HG02884 (cell line): ENCODE data around the gene SYNE3.
"Not testable (repeated sequence)": the region's sequence is repeated elsewhere in the genome, so short reads cannot be mapped to it uniquely, and the experiment has no call there.

Experiments used
- ATAC-seq: cut with Tn5 transposase; IDR thresholded peaks from one replicate; pipeline ENCODE4 v1.9.1; 2021; ENCODE audit warnings: mild to moderate bottlenecking, moderate library complexity; ENCODE audit not compliant: unreplicated experiment

The SYNE3 gene

GRCh38 chr14:95526483-95527386 is 10.3 kb upstream of the SYNE3 start:
- no peak for ATAC-seq

DNA sequence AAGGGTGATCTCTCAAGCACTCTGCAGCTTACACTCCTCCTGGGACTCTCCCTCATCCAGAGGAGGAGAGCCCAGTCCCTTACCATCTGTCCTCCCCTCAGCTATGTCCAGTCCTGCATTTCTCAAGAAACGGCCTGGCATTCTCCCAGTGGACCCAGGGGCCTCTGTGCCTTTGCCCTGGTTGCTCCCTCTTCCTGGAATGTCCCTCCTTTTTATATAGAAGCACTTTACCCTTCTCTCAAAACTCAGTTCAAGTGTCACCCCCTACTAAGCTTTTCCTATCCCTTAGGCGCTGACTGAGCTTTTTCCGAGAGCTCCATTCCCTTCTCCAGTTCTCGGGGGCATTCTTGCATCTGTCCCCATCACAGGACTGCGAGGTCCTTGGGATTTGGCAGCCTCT is 9.5 kb upstream of the SYNE3 start:
- no peak for ATAC-seq

GRCh38 chr14:95524706-95525512 is 8.5 kb upstream of the SYNE3 start:
- ATAC-seq: no peak

DNA sequence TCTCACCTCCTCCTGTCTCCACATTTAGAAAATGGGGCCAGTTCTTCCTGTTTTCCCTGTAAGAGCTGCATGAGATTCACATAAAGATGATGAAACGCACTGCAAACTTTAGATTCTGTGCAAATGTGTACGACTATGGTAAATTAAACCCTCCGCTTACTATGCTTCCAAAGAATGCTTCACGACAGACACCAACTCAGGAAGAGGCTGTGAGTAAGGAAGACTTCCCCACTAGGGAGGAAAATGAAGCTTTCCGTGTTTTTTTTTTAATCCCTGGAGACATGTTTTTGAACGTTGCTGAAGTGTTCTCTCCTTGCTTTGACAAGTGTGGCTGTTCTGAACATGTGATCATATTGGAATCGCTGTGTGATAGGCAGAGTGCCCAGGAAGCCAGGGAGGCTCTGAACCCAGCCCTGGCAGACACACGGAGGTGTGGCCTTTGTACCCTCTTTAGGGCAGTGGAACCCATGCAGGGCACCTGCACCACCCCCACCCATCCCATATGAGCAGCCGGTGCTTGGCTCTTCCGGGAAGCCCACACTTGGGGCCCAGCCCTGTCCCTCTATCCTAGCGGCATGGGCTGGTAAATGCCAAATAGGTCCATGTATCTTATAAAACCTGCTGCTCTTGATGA is 7.5 kb upstream of the SYNE3 start:
- no peak for ATAC-seq

DNA sequence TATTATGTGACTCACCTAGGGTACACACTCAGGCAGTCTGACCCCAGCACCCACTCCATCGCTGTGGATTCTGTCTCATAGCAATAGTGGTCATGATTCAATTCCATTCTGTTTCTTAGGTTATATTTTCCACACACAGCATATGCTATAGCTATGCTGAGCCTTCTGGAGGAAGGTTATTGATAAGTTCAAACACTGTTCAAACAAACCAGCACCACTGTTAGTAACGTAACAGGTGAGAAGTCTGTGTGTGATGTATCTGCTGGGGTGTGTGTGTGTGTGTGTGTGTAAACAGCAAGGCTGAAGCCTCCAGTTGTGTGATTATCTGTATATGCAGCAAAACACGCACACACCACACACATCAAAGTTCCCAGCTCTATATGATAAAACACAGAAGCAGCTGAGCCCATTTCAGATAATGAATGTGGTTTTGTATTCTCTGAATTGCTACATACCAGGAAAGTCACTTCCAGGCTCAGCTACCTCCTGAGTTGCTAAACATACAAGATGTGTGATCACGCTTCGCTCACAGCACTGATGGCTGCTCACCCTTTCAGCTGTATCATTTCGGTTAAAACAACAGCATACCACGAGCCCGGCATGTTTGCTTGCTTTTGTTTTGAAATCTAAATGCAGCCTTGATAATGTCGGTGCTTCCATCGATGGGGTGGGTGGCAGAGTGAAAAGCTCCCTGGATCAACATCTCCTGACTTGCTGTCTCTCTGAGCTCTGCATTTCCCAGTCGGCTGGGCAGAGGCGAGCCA is 6.8 kb upstream of the SYNE3 start:
- ATAC-seq: no peak

- no peak for ATAC-seq
These were observed 6.1 kb upstream of the SYNE3 start for GRCh38 chr14:95522556-95522955.

- ATAC-seq: no peak
These were observed 5.7 kb upstream of the SYNE3 start for GRCh38 chr14:95522116-95522515.

- no peak for ATAC-seq
These were observed 4.6 kb upstream of the SYNE3 start for GRCh38 chr14:95521001-95521400.

DNA sequence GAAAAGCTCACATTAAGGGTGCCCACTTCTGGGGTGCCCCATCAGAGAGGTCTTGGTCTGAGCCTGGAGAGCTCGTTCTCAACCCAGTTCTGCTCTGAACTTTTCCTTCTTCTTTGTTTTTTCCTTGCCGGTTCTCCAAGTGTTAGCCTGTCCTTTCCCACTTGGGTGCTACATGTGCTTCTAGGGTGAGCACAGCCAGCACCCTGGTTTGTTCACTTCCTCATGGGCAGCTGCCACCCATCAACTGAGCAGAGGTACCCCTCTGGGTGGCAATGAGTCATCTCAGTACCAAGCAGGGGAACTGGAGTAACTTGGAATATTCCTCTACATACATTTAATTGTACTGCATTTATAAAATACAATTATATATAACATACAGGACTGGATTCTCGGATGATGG is 3.9 kb upstream of the SYNE3 start:
- ATAC-seq: no peak

- ATAC-seq: no peak
These were observed 3.2 kb upstream of the SYNE3 start for GRCh38 chr14:95519699-95520098.

DNA sequence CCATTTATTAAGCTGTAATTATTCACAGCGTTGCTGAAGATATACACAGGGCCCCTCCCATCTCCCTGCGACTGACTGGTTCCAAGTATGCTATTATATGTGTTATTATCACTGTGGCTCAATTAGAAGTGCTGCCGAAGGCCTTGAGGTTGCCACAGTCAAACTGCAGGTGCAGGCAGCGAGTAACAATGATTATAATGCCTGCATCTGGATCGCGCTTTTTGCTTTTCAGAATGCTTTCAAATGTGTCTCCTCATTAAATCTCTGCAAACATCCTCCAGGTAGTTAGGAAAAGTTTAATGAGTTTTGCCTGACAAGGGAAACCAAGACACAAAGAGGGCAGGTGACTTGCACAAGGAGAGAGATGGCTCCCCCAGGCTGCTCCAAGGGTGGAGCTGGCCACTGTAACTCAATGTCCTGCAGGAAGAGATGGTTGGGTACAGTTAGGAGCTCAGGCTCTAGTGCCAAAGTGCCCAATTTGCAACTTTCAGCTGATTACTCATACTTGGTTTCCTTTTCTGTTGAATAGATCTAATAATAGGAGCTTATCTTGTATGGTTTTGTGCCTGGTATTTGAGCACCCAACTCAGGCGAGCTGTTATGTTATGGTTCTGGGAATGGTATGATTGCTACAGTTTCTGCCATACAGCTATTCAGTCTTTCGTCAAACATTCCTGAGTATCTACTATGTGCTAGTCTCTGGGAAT is 1.7 kb upstream of the SYNE3 start:
- no peak for ATAC-seq

- peak; percentile 82 for ATAC-seq
These were observed 576 bp downstream of the SYNE3 start for GRCh38 chr14:95515596-95516552.

- ATAC-seq: no peak
These were observed 1.4 kb downstream of the SYNE3 start for GRCh38 chr14:95515080-95515489.

DNA sequence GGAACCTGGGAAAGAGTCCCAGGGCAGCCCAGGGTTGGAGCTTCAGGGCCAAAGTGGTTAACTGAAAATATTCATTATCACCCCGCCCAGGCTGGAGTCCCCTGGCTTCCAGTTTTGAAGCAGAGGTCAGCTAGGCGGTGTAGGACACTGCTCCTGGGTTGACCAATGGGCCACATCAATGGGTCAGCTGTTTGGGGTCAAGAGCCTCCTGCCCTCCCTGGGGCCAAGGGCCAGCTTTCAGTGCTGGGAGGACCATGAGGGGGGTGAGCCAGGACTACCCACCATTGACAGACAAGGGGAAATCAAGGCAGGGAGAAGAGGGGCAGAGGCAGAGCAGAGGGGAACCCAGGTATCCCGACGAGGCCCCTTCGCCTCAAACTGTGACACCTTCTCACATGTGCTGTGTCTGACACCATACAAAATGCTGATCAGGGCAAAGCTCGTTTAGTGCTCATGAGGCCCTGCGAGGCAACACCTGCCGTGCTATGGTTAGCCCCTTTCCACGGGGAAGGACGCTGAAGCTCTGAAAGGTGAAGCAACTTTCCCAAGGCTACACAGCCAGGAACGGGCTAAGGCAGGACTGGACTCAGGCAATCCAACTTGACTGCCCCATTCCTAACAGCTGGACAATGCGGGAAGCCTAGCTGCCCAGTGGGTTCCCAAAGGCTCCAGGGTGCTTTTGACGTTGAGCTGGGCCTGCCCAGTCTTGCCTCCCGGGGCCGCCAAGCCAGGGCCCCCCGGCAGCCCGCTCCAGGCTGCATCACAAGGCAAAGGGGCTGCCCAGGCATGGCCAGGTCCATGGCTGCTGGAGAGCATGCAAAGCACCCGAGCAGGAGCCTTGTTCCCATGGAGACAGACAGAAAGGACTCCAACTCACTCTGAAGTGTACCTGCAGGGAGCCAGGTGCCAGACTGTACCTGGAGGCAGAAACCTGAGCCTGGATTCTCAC is 2.0 kb downstream of the SYNE3 start:
- no peak for ATAC-seq

DNA sequence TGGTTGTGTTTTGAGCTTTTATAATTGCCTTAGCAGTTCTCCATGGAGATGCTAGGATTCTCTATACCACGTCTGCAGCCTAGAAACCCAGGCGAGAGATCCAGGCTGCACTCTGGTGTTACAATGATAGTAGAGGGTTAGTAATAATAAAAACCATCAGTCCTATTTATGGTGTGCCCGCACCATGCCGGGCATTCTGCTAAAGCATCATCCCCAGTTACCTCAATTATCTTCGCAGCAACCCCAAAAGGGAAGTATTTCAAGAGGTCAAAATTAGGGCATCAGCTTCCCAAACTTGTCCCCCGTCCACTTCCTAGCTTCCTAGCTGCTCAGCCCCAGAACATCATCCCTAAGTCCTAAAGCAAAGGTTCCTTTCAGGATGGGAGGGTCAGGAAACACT is 3.2 kb downstream of the SYNE3 start:
- ATAC-seq: no peak

GRCh38 chr14:95511687-95512086 is 4.8 kb downstream of the SYNE3 start:
- no peak for ATAC-seq

DNA sequence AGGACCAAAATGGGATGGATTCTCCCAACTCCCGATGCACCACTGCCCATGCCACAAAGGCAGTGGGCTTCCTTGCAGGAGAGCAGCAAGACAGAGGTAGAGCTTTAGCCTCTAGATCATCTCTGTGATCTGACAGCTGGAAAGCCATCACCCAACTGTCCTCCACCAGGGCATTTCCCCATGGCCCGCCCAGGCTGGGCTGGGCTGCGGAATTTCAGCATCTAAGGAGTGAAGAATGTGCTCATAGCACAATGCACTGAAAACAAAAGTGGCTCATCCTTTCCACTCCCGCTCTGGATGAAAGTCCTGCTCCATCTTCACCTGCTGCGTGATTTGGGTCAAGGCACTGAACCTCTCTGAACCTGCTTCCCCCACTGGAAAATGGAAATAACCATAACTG is 5.6 kb downstream of the SYNE3 start:
- ATAC-seq: no peak

- ATAC-seq: not testable (repeated sequence)
These were observed 6.1 kb downstream of the SYNE3 start for GRCh38 chr14:95510344-95510743.
